Hepatocyte (in vitro differentiated cells): ENCODE data around the gene TNIP3. TPM values are rescaled to one million over a fixed set of nuclear protein-coding genes. Genes with fewer than 3 reads are reported as not detected.

Source experiments
- polyA plus RNA-seq: library from polyadenylated mRNA; unstranded; fragments of >200 nt; fragmentation: Nextera tagmentation; extraction: Ambion mirVana; gene quantifications from 2 replicates; pipeline ENCODE4 v1.2.1, GENCODE V29; 2016
- small RNA-seq: library from RNA; depleted of rRNA; stranded (forward); fragments of <200 nt; gene quantifications from one replicate; pipeline ENCODE3, GENCODE V24; 2014
- total RNA-seq: library from RNA; depleted of rRNA; stranded (reverse); fragments of >200 nt; gene quantifications from 2 replicates; pipeline ENCODE4 v1.2.3, GENCODE V29; 2014

The TNIP3 gene
- total and polyA plus RNA-seq, 2 experiments from 2014 or later: 0.53 to 0.63 TPM

Small RNAs within 50 kb of the gene (small RNA-seq; reads per million reads assigned to genes)
- gene RNU6-948P: not detected

Other genes with a start within 250 kb of the TNIP3 start
- gene PRDM5, start 241.6 kb downstream of the TNIP3 start, total RNA-seq: 16.8 and 21.2 TPM in 2 replicates
- 3.8 and 4.2 TPM in 2 replicates for gene PRDM5, start 241.6 kb downstream of the TNIP3 start, polyA plus RNA-seq
- 27.5 and 30.5 TPM in 2 replicates for gene NDNF, start 91.8 kb downstream of the TNIP3 start, total RNA-seq
- gene NDNF, start 91.8 kb downstream of the TNIP3 start, polyA plus RNA-seq: 13.6 and 19.5 TPM in 2 replicates
- 0.17 and 0.68 TPM in 2 replicates for gene QRFPR, start 216.7 kb upstream of the TNIP3 start, total RNA-seq
- not detected in 2 replicates for gene QRFPR, start 216.7 kb upstream of the TNIP3 start, polyA plus RNA-seq